ENCODE data around the gene NXT1.
A peak's percentile ranks its signal among the peaks of the same experiment; 100 is the strongest.

Gene NXT1

GRCh38 chr20:23360531-23360930, 9.9 kb downstream of the NXT1 start:
- no peak for DNase-seq (ENCODE audit: low read depth, low spot score)

GRCh38 chr20:23361119-23361475, 10.5 kb downstream of the NXT1 start:
- no peak for DNase-seq (ENCODE audit: low read depth, low spot score)

GRCh38 chr20:23361476-23362391, 11.1 kb downstream of the NXT1 start, which contains the start of gene GZF1:
Gene GZF1, plus strand, starts transcription at chr20:23362182. Its CDS starts 2,202 bp downstream, at chr20:23364384.
- peak; percentile 97 for DNase-seq (ENCODE audit: low read depth, low spot score)

DNA sequence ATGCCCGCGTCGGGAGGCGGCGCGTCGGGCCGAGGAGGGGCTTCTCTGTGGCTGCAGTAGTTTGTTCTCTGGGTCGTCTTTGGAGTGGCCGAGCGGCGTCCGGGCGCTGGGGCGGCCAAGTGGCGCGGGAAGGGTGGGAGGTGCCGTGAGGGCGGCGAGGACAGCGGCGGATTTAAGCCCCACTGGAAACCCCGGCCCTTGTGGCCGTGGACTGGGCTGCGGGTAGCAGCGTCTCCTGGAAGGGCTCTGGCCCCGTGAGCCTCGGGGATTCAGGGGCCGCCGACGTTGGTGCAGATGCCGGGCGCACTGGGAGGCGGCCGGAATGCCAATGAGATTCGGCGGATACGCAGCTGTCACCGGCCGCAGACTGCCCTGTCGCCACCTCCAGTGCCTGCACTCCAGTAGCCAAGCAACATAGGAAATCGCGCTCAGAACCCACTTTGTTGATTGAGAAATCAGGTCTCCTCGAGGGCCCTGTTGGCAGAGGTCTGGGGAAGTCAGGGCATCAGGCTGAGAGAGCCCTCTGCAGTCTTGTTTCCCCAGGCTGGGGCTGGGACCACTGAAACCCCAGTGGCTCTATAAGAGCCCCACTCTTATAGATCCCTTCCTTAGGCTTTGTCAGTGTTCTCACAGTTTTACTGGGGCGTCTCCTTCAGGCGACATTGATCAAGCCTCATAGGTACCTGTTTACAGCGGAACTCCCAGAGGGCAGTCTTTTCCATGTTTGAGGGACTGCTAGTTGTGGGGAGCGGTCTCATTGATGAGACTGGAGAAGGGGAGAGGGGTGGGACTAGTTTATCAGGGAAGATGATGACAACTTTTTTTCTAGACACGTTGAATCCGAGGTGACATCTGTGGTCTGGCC, 12.0 kb downstream of the NXT1 start:
- peak; percentile 26 for DNase-seq (ENCODE audit: low read depth, low spot score)

DNA sequence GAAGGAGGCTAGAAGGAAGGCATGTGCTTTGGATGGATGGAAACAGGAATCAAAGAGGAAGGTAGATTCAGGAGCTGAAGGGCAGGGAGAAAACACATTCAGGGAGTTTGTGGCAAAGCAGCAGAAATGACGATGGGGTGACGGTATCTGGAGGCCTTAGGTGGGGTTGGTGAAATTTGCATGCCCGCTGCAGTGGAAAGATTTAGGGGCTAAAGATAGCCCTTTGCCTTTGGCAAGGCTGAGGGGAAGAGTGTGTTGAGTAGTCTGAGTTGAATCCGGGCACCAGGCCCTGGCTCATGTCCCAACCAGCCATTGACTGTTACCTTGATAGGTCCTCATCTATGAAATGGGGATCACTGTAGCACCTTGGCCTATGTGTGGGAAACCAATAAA, 12.7 kb downstream of the NXT1 start:
- no peak for DNase-seq (ENCODE audit: low read depth, low spot score)

- no peak for DNase-seq (ENCODE audit: low read depth, low spot score)
Observed at GRCh38 chr20:23365390-23366165, 15.0 kb downstream of the NXT1 start.

- no peak for DNase-seq (ENCODE audit: low read depth, low spot score)
Observed at GRCh38 chr20:23366384-23366783, 15.8 kb downstream of the NXT1 start.

DNA sequence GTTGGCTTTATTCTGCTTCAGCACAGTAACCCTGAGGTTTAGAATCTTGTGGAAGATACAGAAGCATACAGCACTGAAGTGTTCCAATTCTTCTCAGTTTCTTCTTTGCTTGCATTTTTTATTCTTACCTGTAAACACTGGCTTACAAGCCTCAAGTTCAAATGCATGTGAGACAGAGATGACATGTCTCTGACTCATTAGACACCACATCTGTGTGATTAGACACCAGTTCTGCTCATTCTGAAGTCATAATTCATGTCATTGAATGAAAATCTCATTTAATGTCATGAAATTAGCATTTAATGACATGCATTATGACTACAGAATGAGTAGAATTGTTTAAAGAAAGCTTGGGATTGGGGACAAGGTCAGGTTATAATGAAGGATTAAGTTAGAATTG, 17.2 kb downstream of the NXT1 start:
- no peak for DNase-seq (ENCODE audit: low read depth, low spot score)

DNA sequence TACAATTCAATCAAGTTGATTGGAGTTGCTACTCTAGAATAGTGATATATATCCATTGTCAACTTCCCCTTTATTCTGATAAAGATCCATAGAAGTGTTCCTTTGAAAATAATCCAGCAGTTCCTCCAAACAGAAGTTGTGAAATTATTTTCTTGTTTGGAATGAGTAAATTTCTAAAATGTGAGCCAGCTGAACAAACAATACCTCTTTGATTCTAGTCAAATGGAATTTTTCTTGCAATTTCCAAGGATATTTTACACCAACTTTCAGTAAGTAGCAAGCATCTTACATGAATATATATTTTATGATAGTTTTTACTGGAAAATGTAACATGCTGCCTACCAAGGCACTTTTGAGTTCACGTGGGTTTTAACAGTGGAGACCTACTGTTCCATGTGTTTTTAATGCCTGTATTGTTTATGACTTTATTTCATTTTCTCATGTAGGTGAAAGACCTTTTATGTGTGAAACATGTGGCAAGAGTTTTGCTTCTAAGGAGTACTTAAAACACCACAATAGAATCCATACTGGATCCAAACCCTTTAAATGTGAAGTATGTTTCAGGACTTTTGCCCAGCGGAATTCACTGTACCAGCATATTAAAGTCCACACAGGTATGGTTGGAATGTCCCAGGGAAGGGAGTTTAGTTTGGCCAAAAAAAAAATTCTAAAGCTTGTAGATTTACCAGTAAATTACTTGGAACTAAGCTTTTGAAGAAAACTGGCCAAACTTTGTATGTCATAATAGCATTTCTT, 17.9 kb downstream of the NXT1 start:
- DNase-seq (ENCODE audit: low read depth, low spot score): no peak

GRCh38 chr20:23369072-23369823, 18.7 kb downstream of the NXT1 start:
- no peak for DNase-seq (ENCODE audit: low read depth, low spot score)

DNA sequence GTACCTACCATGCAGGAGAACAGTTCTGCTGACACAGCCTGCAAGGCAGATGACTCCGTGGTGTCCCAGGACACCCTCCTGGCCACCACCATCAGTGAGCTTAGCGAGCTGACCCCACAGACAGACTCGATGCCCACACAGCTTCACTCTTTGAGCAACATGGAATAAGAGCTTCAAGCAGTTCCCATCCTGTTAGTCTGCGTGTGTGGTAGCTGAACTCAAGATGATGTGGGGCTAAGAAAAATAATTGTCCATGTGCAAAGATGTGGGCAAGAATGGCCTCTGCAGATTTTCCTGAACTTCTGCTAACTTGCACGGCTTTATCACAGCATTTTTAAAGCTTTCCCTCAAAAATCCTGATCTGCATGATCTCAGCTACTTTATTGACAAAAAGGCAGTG, 19.7 kb downstream of the NXT1 start:
- DNase-seq (ENCODE audit: low read depth, low spot score): no peak

DNA sequence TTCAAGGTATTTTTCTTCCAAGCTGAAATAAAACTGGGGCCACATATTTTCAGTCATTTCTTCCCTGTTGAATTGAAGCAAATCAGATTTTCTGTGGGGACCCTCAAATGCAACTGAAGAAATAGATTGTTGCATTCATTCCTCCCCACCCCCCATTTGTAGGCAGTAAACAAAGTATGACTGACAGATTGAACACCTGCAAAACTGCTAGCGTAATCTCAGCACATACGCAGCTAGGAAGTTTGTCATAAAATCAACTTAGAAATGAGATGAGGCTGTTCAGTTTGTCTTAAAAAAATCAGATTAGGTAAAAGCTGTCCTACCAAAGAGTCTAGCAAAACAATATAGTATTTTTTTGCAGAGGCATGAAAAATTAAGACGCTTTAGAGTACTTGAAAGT, 20.3 kb downstream of the NXT1 start:
- no peak for DNase-seq (ENCODE audit: low read depth, low spot score)

GRCh38 chr20:23371496-23371895, 20.9 kb downstream of the NXT1 start:
- DNase-seq (ENCODE audit: low read depth, low spot score): no peak

DNA sequence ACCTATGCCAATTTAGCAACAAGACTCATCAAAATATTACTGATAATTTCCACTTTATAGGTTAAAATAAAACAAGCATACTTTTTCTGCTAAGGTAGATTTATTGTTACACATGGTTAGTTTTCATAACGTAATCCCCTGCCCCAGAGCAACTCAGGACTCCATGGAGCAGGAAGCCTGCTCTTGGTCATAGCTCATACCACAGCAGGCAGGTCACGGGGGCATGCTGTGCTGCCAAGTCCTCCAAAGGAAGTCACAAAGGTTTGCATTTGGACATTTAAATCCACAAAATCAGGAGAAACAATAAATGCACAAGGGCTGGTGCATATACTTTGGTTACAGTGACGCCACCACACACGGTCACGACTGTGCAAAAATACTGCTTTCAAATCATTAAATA, 23.9 kb downstream of the NXT1 start:
- no peak for DNase-seq (ENCODE audit: low read depth, low spot score)

- DNase-seq (ENCODE audit: low read depth, low spot score): no peak
Observed at GRCh38 chr20:23375827-23376226, 25.2 kb downstream of the NXT1 start.

GRCh38 chr20:23379772-23380171, 29.2 kb downstream of the NXT1 start:
- no peak for DNase-seq (ENCODE audit: low read depth, low spot score)

DNA sequence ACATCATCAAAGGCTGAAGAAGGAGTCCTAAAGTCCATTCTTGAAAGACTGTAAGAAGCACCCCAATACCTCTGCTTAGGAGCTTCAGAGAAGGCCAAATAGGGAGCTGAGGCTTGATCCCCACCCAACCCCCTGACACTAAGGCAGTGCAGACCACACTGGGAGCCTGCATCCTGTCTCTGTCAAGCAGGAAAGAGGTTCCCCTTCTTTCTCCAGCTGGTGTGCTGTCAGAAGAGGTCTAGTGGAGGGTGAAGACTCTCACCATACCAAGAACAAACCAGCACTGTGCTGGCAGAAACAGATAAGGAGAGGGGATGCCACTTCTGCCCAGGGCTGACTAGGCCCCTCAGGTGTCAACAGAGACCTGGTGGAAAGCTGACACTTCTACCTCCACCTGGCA, 31.3 kb downstream of the NXT1 start:
- no peak for DNase-seq (ENCODE audit: low read depth, low spot score)

- DNase-seq (ENCODE audit: low read depth, low spot score): no peak
Observed at GRCh38 chr20:23386304-23387117, 35.9 kb downstream of the NXT1 start.

GRCh38 chr20:23387118-23387443, 36.5 kb downstream of the NXT1 start:
- DNase-seq (ENCODE audit: low read depth, low spot score): no peak
